Fibroblast of pulmonary artery (primary cell): ENCODE measurements around the gene HERC5.
"Not testable (repeated sequence)": the region's sequence is repeated elsewhere in the genome, so short reads cannot be mapped to it uniquely, and the experiment has no call there.

Source experiments
- DNase-seq: peaks from one replicate; pipeline ENCODE4 v3.0.0-alpha.2; 2010; ENCODE audit warnings: low read depth
- H3K4me3 ChIP-seq: replicated peaks from 2 replicates; pipeline ENCODE4 v1.5.1; 2011; ENCODE audit warnings: low read depth, mild to moderate bottlenecking, control low read depth, low read length, moderate library complexity
- TF ChIP-seq, protein P1 (sequence below): IDR thresholded peaks from 2 replicates; pipeline ENCODE4 v1.5.1; 2011; ENCODE audit warnings: mild to moderate bottlenecking, control low read depth, low read length, inconsistent platforms; ENCODE audit errors: missing control alignments

Gene HERC5

DNA sequence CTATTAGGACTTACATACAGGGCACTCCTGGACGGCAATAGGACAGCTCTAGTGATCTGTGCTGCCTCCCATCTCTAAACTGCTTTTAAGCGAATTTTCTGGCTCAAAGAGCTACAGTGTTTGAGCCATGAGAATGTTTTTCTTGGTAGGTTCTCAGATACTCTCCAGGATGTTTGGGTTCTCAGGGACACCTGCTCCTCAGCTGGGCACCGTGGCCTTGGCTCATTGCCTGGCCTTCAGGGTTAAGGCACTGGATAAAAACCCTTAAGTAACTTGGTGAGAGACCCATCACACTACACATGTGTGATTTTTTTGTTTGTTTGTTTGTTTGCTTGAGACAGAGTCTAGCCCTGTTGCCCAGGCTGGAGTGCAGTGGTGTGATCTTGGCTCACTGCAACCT lies 38.5 kb upstream of the HERC5 start:
- TF ChIP-seq, protein P1, sequence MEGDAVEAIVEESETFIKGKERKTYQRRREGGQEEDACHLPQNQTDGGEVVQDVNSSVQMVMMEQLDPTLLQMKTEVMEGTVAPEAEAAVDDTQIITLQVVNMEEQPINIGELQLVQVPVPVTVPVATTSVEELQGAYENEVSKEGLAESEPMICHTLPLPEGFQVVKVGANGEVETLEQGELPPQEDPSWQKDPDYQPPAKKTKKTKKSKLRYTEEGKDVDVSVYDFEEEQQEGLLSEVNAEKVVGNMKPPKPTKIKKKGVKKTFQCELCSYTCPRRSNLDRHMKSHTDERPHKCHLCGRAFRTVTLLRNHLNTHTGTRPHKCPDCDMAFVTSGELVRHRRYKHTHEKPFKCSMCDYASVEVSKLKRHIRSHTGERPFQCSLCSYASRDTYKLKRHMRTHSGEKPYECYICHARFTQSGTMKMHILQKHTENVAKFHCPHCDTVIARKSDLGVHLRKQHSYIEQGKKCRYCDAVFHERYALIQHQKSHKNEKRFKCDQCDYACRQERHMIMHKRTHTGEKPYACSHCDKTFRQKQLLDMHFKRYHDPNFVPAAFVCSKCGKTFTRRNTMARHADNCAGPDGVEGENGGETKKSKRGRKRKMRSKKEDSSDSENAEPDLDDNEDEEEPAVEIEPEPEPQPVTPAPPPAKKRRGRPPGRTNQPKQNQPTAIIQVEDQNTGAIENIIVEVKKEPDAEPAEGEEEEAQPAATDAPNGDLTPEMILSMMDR = no peak
- no peak for DNase-seq
- no peak overlapping the region for H3K4me3 ChIP-seq

DNA sequence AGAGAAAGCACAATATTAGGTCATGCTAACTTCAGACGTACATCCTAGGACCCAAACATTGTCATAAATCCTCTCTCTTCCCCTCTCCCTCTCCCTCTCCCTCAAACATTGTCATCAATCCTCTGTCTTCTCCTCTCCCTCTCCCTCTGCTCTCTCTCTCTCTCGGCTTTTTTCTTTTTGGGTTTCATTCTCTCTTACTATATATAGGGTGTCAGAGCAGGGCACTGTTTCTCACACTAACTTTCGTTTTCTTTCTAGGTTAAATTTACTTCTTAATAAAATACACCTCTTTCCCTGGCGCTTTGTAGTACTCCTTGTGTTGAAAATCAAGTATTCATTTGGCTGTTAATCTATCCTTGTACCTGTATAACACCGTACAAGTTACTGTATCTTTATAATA lies 37.0 kb upstream of the HERC5 start:
- no peak for DNase-seq
- no peak overlapping the region for H3K4me3 ChIP-seq
- TF ChIP-seq, protein P1 = no peak

DNA sequence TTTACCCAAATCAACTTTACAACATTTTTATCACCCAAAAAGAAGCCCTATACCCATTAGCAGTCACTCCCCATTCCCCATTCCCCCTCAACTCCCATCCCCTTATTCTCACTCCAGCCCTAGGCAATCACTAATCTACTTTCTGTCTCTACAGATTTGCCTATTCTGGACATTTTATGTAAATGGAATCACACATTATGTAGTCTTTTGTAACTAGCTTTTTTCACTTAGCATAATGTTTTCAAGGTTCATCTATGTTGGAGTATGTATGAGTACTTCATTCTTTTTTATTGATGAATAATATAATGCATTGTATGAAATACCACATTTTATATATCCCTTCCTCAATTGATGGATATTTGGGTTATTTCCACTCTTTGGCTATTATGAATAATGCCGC lies 36.1 kb upstream of the HERC5 start:
- TF ChIP-seq, protein P1 = no peak
- no peak for DNase-seq
- H3K4me3 ChIP-seq = no peak overlapping the region

DNA sequence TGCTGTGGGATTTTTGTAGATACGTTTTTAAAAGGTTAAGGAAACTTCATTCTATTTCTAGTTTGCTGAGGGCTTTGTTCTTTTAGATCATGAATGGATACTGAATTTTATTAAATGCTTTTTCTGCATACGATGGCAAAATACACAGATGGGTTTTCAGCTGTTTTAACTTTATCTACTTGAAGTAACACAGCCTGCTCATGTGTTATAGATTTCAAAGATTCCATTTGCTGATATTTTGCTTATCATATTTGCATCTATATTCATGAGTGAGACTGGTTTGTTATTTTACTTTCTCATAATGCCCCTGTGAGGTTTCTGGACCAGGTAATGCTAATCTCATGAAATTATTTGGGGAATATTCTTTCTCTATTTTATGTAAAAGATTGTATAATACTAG lies 34.5 kb upstream of the HERC5 start:
- no peak for DNase-seq
- TF ChIP-seq, protein P1 = no peak
- no peak overlapping the region for H3K4me3 ChIP-seq

DNA sequence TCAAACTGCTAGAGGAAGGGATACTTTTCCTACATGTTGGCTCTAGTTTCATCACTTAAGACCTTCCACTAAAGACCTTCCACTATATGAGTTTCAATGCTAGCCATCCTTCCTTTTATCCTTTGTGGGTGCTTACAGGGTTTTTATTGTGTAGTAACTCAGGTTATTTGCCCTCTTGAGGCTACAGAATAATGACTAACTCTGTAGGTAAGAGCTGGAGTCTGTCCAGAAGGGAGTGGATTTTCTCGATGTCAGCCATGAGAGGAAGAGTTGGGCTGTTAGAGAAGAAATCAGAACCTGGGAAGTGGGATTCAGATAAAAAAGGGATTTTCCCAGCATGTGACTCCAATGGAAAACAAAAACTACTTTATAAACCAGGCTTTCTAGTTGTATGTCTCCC lies 27.5 kb upstream of the HERC5 start:
- TF ChIP-seq, protein P1 = no peak
- DNase-seq = no peak
- H3K4me3 ChIP-seq = no peak overlapping the region

DNA sequence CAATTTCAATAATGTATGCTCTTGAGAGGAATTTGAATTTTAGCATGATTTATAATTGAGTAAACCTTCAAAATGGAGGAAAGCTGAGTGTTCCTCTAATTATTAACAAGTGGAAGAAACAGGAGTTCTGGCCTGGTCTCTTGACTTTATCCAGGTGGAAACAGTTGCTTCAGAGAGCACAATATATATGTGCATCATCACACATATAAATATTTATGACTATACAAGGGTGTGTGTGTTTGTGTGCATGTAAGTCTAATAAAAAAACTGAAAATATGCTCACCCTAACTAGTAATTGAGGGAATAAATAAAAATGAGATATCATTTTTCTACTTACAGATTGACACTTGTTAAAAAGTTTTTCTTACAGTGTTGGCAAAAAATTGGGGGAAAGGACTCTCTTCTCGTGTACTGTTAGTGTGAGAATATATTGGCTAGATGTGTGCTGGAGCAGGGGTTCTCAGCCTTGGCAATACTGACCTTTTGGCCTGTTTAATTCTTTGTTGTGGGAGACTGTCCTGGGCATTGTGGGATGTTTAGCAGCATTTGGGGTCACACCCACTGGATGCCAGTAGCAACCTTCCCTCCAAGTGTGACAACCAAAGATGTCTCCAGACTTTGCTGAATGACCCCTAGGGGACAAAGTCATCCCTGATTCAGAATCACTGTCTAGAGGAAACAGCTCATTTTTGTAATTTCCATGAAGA lies 20.8 kb upstream of the HERC5 start:
- H3K4me3 ChIP-seq = no peak overlapping the region
- TF ChIP-seq, protein P1 = no peak
- no peak for DNase-seq

DNA sequence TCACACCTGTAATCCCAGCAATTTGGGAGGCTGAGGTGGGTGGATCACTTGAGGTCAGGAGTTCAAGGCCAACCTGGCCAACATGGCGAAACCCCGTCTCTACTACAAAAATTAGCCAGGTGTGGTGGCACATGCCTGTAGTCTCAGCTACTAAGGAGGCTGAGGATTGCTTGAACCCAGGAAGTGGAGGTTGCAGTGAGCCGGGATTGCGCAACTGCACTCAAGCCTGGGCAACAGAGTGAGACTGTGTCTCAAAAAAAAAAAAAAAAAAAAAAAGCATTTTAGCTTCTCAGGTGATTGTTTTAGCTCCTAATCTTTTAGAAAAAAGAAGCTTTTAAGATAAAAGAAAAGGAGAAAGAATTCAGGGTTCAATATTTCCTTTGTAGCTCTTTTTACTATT lies 19.0 kb upstream of the HERC5 start:
- not testable (repeated sequence) for DNase-seq, H3K4me3 ChIP-seq
